ENCODE data around the gene KRT14.
"Not testable (repeated sequence)": the region's sequence is repeated elsewhere in the genome, so short reads cannot be mapped to it uniquely, and the experiment has no call there.

The KRT14 gene

GRCh38 chr17:41548844-41549595, 37.7 kb downstream of the KRT14 start:
- H3K4me3 ChIP-seq (ENCODE audit: low read depth, low read length): no peak overlapping the region

GRCh38 chr17:41547921-41548843, 38.5 kb downstream of the KRT14 start:
- no peak overlapping the region for H3K4me3 ChIP-seq (ENCODE audit: low read depth, low read length)

DNA sequence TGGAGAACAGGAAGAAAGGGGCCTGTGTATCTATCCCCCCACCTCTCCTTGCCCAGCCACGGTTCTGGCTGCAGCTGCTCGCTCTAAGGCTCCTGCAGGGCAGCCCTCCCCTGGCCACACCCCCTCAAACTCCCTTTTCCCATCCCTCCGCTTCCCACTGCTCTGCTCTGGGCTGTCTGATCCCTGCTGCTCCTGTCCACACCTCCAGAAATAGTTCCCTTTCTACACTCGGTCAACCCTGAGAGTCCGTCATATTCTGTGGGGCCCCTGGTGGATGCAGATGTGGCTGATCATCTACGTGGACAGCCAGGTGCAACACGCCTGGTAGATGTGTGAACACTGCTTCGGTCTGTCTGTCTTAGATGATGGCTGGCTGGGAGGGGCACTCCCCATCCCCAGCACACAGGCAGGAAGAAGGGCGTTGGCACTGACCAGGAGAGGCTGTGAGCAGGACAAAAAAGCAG, 39.3 kb downstream of the KRT14 start:
- no peak overlapping the region for H3K4me3 ChIP-seq (ENCODE audit: low read depth, low read length)

DNA sequence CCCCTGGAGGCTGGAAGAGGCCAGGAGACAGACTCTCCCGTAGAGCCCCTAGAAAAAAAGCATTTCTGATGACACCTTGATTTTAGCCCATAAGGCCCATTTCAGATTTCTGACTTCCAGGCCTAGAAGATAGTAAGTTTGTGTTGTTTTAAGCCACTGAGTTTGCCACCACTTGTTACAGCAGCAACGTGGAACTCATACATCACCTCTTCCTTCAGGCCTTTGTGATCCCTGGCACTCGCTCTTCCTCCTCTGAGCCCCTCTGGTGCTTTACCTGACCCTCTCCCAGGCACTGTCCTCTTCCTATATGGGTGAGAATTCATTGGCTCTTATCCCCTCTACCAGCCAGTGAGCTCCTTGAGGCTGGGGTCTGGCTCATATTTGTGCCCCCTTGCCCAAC, 39.9 kb downstream of the KRT14 start:
- no peak overlapping the region for H3K4me3 ChIP-seq (ENCODE audit: low read depth, low read length)

GRCh38 chr17:41545829-41546410, 40.8 kb downstream of the KRT14 start:
- no peak overlapping the region for H3K4me3 ChIP-seq (ENCODE audit: low read depth, low read length)

DNA sequence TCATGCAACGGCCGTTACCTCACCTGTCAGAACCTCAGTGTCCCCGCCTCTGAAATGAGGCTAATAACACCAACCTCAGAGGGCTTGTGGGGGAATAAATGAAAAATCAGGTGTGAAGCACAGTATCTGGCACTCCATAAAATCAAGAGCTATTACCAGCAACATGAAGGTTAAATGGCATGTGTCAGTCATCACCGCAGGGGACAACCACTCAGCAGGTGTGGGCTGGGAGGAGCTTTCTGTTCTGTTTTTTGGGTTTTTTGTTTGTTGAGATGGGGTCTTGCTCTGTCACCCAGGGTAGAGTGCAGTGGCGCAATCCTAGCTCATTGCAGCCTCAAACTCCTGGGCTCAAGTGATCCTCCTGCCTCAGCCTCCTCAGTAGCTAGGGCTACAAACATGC, 41.8 kb downstream of the KRT14 start:
- H3K4me3 ChIP-seq (ENCODE audit: low read depth, low read length): no peak overlapping the region

DNA sequence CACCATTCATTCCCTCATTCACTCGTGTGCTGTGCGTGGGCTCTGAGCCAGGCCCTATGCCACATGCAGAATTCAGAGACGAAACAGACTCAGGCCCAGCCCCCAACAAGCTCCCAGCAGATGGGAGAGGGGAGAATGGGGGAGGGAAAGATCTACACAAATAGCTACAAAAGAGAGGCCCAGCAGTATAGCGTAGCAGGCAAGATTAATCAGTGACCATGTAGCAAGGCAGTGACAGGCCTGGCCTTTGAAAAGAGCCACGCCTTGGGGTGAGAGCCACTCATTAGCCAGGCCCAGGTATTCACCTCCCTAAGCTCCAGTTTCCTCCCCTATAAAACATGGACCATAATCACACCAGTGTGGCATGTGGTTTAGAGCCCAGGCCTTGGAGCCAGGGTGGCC, 42.2 kb downstream of the KRT14 start:
- H3K4me3 ChIP-seq (ENCODE audit: low read depth, low read length): no peak overlapping the region

- not testable (repeated sequence) for H3K4me3 ChIP-seq (ENCODE audit: low read depth, low read length)
These were observed 43.9 kb downstream of the KRT14 start for GRCh38 chr17:41542786-41543185.

DNA sequence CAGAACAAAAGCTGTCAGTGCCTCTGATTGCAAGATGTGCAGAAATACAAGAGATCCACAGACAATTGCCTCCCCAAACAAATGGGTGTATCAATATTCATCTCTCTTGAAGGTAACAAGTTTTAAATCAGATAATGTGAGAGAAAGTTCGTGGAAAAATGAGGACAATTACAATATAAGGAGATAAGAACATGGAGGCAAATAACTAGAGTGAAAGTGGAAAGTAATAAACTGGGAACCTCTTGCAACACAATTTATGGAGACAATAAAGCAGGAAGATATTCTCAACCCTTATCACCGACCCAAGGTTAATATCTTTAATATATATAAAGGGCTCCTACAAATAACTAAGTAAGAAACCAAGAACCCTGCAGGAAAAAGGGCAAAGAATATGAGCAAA, 44.3 kb downstream of the KRT14 start:
- no peak overlapping the region for H3K4me3 ChIP-seq (ENCODE audit: low read depth, low read length)

GRCh38 chr17:41540921-41541625, 45.6 kb downstream of the KRT14 start:
- H3K4me3 ChIP-seq (ENCODE audit: low read depth, low read length): no peak overlapping the region

DNA sequence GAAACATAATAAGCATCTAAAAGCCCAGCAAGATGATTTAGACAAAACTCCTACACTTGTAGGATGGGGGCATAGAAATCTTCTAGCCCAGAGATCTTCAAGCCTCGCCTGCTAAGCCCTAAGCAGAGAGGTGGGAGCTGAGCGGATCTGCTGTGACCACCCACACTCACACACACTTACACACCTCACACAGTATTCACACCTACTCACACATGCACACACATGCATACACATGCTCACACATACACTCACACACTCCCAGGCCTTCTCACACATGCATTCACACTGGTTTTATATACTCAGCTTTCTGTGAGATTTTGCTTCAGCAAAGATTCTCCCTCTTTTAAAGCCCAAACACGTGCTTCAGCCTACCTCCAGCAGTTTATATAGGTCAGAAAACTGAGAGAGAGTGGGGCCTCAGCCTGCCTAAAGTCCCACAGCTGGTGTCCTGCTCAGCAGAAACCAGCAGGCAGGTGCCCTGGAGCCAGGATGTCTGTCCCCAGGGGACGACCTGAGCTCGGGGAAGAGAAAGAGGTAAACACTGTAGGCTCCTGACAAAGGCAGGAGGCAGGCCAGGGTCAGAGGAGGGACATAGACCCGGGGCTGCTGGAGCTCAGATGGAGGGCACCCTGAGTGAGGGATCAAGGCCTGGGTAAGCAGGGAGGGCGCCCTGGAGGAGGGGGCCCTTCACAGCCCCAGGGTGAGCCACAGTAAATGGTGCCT, 46.6 kb downstream of the KRT14 start:
- no peak overlapping the region for H3K4me3 ChIP-seq (ENCODE audit: low read depth, low read length)

GRCh38 chr17:41539071-41539492, 47.6 kb downstream of the KRT14 start:
- H3K4me3 ChIP-seq (ENCODE audit: low read depth, low read length): no peak overlapping the region

DNA sequence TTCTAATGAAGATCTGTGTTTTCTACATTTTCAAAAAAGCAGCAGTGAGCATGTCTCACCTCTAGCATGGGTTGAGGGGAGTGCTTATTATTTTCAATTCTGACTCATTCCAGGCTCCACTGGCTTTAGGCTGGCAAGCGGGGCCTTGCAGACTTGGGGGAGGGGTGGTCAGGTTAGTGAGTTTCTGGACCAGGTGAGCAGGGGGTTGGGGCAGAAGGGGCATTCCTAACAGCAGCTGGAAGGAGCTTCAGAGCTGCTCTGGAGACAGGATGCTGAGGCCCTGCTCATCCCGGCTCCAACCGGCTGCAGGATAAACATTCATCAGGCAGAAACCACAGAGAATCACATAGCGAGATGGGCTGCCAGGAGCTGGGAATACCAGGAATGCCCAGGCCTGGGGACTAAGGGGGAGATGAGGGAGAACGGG, 48.1 kb downstream of the KRT14 start:
- H3K4me3 ChIP-seq (ENCODE audit: low read depth, low read length): no peak overlapping the region

GRCh38 chr17:41537990-41538389, 48.7 kb downstream of the KRT14 start:
- H3K4me3 ChIP-seq (ENCODE audit: low read depth, low read length): no peak overlapping the region

- no peak overlapping the region for H3K4me3 ChIP-seq (ENCODE audit: low read depth, low read length)
These were observed 49.1 kb downstream of the KRT14 start for GRCh38 chr17:41537614-41537954.

GRCh38 chr17:41536741-41537613, 49.7 kb downstream of the KRT14 start:
- no peak overlapping the region for H3K4me3 ChIP-seq (ENCODE audit: low read depth, low read length)

DNA sequence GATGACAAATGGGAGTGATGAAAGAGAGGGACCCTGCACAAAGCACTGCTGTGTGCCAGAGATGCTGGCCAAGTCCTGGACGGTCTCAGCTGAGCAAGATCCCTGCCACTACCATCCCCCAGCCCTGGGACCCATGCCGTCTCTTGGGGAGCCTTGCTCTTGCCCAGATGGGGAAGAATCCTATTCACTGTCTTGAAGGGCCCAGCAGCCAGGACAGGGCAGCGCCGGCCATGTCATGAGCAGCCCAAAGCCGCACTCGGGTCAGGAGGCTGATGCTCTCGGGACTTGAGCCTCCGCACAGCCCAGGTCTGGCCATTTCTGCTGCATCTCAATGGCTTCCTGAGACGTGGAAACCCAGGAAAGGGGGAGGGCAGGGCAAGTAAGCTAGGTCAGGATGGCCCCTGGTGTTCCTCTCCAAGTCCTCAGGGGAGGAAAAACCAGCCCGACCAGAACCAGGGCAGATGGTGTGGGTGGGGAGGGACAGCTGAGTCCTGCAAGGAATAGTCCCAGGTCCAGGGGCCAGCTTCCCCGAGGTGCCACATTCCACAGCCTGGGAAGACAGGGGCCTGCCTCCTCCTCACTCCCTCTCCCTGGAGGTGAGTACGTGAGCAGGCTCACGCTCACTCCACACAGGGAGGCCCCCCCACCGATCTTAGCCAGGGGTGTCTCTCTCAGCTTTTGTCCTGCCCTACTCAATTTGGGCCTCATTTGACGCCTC, 50.8 kb downstream of the KRT14 start:
- H3K4me3 ChIP-seq (ENCODE audit: low read depth, low read length): no peak overlapping the region

DNA sequence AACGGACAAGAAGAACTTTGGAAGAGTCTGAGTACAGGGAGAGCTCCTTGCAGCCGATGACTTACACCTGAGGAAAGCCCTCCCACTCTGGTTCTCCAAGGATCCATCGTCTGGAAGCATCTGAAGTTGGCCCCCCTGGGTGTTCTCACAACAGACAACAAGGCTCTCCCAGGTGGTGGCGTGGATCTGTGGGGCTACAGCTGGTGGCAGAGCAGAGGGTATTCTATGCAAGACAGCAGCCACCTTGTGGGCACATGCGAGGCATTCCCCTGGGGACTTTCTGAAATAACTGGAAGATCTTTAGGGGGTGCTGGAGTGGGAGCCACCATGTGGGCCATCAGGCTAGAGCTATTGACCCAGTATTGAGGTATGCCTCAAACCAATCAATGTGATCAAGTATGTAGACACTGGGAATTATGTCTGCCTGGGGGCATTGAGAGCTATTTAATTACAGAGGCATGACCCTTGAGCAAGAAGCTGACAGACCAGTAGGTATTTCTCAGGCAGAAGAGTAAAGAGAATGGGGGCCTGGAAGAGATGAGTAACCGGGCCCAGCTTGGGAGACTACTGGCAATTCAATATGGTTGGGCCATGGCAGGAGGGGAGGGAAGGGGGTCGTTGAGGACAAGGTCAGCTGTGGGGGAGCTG, 51.7 kb downstream of the KRT14 start:
- H3K4me3 ChIP-seq (ENCODE audit: low read depth, low read length): no peak overlapping the region
